GM18517 (cell line): Measurements from ENCODE around the gene ARL2BP.

Experiments
- ATAC-seq: cut with Tn5 transposase; IDR thresholded peaks from one replicate; pipeline ENCODE4 v1.9.1; 2021; ENCODE audit warnings: mild to moderate bottlenecking, moderate library complexity; ENCODE audit not compliant: unreplicated experiment

Gene ARL2BP

DNA sequence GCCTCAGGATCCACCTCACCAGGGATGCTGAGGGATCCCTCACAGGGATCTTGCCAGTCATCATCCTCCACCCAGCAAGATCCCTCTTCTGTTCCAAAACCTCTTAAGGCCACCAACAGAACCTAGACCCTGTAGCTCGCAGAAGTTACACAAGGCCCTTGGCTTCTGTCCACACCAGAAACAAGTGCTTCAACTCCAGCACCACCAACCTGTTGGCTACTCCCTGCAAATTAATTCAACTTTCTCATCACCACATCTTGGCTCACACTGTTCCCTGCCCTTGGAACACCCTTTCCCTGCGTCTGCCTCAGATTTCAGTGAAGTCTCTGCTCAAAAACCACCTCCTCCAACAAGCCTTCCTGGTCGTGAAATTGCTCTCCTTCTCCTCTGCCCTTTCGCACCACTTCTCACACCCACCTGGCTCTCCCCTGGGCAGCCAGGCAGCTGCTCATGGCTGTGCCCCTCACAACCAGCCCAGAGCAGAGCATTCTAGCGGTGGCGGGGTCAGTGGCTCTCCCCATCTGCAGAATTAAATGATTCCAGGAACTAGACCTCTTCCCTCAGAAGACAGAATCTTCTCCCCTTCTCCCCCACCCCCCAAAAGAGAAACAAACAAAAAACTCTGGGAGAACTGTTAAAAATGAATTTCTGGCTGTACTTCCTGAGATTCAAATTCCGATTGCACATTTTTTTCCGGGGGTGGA lies 37.6 kb downstream of the ARL2BP start:
- no peak for ATAC-seq

- ATAC-seq, result no peak
Observed at GRCh38 chr16:57283214-57283958, 38.3 kb downstream of the ARL2BP start.

DNA sequence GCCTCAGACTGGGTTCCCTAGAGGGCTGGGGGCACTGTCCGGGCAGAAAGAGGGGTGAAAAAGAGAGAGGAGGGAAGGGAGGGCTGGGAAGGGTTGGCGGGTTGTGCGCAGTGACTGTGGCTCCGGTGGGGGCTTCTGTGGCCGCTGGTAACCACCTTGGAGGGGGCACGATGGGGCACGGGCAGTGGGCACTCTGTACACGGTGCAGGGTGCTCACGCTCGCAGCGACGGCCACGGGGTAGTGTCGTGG lies 38.8 kb downstream of the ARL2BP start:
- ATAC-seq, result no peak

GRCh38 chr16:57284209-57284951 lies 39.3 kb downstream of the ARL2BP start, which contains the start of gene PLLP:
TSS of gene PLLP (minus strand) at chr16:57284672. CDS start at chr16:57284540, 132 bp downstream.
- no peak for ATAC-seq

GRCh38 chr16:57284952-57285363 lies 39.9 kb downstream of the ARL2BP start:
- no peak for ATAC-seq

GRCh38 chr16:57285379-57285778 lies 40.3 kb downstream of the ARL2BP start:
- ATAC-seq, result no peak

DNA sequence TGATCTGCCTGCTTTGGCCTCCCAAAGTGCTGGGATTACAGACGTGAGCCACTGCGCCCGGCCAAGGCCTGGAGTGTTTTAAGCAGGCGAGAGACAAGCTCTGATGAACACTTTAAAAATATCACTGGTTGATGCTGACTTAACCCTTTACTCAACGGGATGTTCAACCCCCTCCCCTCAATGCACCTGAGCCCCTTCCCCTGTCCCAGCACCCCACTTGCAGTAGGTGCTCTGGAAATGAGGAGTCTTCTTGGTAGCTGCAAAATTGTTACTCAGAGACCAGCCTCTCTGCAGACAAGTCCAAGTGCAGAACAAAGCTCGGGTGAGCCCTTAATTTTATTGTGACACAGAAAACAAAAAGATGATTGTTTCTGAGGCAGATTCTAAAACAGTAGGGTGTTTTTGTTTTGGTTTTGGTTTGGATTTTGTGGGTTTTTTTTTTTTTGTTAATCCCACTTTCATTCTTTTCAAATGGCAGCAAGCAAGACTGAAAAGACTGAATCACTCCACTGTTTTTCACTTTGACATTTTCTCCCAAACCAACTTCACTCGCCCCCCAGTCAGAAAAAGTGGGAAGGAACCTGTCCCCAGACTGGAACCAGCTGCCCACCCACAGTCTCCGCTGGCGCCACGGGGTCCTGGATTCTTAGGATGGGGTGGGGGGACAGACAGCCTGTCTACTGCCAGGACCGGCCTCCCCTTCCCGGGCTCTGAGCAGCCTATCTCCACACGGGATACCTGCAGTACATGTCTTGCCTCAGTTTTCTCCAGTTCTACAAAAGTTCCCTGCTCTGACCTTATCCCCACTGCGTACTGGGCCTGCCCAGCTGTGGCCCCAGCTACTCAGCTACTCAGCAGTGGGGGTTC lies 44.6 kb downstream of the ARL2BP start:
- ATAC-seq, result no peak

DNA sequence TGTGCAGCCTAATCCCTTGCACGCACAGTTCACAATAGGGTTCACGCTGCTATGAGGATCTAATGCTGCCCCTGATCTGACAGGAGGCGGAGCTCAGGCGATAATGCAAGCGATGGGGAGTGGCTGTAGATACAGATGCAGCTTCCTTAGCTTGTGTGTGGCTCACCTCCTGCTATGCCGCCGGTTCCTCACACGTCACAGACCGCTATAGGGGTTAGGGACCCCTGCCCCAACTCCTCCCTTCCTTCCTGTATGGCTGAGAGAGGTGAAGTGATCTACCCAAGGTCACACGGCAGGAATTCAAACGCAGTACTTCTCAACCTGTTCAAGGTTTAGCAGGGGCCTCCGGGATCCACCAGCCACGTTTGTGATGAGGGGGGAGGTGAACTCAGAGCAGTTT lies 52.8 kb downstream of the ARL2BP start:
- ATAC-seq, result no peak

- peak; percentile 23 for ATAC-seq
Observed at GRCh38 chr16:57299009-57299718, 54.1 kb downstream of the ARL2BP start.

GRCh38 chr16:57299719-57300386 lies 54.8 kb downstream of the ARL2BP start:
- peak; percentile 42 for ATAC-seq

DNA sequence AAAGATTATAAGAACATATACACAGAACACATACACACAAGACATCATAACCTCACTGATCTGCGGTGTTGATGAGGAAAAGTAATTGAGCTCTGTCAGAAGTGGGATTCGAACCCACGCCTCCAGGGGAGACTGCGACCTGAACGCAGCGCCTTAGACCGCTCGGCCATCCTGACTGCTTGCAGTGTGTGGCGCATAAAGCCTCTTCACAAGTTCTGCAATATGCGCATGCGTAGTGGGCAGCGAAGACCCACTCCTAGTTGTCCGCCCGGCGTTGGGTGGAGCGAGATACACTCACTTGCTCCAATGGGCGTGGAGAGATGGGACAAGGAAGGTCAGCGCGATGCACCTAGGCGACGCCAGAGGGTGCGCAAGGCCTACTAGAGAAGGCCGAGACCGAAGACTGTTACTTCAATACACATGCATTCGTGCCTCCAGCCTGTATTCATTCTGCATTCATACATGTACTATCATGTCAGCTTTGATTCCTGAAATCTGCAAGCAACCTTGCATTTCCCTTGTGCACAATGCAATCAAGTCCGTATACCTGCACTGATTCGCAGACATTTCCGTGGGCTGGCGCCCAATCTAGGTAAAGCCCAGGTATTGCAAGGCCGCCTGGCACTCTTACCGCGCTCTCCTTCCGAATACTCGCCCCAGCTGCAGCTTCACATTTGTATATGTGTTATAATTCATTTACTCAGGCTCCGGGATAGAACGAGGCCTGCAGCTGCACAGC lies 55.5 kb downstream of the ARL2BP start:
- ATAC-seq, result peak; percentile 88

- no peak for ATAC-seq
Observed at GRCh38 chr16:57301126-57301817, 56.2 kb downstream of the ARL2BP start.
